GM19099 (cell line): Measurements from ENCODE around the gene ZAP70.

ENCODE experiments used
- POLR2A ChIP-seq: IDR thresholded peaks from 3 replicates; pipeline ENCODE4 v1.6.1; 2011; ENCODE audit warnings: low read depth; ENCODE audit not compliant: insufficient read length; ENCODE audit errors: extremely low read depth

ZAP70 gene

DNA sequence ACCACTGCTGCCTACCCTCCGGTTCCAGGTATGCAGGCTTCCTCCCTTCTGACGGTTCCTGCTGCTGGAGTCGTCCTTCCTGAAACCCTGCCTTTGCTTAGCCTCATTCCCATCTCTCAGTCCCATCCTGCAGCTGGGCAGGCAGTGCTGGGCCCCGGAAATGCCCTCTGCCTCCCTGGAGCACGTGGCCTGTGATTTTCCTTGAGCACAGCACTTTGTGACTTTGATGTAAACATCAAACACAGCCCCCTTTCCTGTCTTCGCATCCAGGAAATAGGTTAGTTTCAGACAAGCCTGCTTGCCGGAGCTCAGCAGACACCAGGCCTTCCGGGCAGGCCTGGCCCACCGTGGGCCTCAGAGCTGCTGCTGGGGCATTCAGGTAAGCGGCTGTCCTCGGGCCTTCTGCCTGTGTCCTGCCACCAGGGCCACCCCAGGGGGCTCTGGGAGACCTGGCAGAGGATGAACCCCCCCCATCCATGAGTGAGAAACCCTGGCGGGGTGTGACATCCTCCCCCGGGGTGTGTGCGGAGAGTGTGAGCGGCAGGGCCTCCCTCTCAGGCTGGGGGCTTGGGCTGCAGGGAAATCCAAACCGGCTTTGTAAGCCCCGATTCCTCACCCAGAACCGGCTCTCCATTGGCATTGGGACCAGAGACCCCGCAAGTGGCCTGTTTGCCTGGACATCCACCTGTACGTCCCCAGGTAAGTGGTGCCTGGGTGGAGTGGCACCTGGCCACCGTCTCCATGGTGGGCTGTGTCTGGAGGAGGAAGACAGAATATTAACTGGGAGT, at the start of gene ZAP70:
Gene ZAP70, plus strand, starts transcription at position 281 of the 788 bp plus-strand sequence. CDS start 10,461 bp downstream, outside the sequence.
- no peak for TF ChIP-seq POLR2A

DNA sequence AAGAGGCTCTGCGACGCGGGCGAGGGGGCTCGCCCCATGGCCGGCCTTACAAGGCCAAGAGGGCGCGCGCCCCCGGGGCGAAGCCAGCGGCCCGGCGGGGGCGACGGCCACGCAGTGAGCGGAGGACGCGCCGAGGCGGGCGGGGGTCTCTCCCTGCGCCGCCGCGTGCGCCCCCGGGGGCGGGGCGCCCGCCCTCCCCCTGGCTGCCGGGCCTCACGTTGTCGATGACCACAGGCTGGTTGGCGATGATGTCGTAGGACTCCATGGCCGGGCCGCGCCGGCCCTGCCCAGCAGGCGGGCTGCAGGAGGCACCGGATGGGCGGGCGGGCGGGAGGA, 49.8 kb upstream of the ZAP70 start:
- TF ChIP-seq POLR2A: peak; percentile 9

DNA sequence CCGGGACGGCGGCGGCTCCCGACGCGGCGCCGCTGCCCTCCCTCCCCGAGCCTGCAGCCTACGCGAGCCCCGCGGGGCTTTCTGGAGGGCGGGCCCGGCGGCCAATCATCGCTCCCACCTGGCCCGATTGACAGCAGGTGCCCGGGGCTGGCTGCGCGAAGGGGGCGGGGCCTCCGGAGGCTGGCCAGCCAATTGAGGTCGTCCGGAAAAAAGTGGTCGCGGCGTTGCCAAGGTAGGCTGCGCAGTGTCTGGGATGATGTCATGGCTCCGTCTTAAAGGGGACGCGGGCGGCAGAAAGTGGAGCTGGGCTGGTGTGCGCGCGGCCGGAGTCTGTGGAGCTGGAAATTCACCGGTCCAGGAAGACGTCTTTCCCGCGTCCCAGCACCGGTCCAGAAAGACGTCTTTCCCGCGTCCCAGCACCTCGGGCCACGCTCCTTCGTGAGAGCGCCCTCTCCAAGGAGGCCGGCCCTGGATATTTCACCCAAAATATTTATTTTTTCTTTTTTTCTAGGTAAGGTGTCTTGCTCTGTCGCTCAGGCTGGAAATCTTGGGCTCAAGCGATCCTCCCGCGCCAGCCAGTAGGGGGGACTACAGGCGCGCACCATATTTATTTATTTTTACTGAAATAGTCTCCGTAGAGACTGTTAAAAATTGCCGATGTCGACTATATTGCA, 49.3 kb upstream of the ZAP70 start, which contains the start of gene ACTR1B:
Gene ACTR1B, minus strand, starts transcription at position 83 of the 674 bp plus-strand sequence. CDS start 154 bp downstream, outside the sequence.
- peak; percentile 75 for TF ChIP-seq POLR2A

DNA sequence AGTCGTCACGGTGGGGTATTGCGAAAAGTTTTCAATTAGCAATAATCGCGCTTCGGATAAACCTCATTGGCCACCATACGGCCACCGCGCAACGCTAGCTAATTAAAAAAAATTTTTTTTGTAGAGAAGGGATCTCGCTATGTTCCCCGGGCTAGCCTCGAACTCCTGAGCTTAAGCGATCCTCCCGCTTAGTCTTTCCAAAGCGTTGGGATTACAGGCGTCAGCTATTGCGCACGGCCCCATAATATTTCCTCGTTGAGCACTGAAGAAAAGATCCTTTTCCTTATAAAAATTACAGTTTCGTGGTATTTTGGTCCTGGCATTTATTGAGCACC, 48.8 kb upstream of the ZAP70 start:
- TF ChIP-seq POLR2A: no peak

DNA sequence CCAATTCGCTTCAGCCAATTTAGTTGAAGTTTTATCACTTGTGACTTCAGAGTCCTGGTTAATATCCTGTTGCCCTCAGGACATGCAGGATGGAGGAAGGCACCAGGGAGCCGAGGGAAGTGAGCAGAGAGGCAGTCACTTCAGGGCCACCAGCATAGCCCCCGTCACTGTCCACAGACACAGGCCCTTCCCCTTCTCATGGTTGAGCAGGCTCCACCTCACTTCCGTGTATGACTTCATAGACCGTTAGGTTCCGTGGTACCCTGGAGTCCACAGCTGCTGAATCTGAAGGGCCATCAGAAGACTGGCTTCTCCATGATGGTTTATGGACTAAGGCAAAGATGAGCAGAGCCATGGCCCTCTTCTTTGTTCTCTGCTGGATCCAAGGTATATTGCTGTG, 43.9 kb upstream of the ZAP70 start, which contains the start of gene C2orf92:
Gene C2orf92, plus strand, starts transcription at position 266 of the 400 bp plus-strand sequence. Its CDS starts 76 bp downstream, at position 342.
- no peak for TF ChIP-seq POLR2A

DNA sequence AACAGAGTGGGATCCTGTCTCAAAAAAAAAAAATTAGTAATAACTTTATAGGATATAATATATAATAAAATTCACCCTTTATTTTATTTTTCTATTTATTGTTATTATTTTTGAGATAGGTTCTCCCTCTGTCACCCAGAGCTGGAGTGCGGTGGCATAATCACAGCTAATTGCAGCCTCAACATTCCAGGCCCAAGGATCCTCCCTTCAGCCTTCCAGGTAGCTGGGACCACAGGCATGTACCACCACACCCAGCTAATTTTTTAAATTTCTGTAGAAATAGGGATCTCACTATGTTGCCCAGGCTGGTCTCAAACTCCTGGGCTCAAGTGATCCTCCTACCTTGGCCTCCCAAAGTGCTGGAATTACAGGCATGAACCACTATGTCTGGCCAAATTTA, 42.9 kb upstream of the ZAP70 start:
- TF ChIP-seq POLR2A: no peak

DNA sequence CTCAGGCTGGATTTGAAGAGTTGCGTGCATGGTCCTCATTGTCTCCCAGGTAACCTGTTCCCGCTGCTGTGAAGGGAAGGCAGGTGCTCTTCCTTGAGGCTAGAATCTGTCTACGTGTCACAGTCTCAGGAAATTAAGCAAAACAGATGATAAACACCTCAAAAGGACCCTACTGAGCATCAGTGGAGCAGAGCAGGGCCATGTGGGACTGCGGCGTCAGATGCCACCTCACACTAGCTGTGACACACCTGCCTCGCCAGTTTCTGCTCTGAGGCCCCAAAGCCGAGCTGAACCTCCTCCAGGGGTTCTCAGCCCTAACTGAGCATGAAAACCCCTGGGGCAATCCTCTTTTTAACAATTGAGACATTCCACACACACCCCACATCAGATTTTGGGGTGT, 41.9 kb upstream of the ZAP70 start:
- no peak for TF ChIP-seq POLR2A

DNA sequence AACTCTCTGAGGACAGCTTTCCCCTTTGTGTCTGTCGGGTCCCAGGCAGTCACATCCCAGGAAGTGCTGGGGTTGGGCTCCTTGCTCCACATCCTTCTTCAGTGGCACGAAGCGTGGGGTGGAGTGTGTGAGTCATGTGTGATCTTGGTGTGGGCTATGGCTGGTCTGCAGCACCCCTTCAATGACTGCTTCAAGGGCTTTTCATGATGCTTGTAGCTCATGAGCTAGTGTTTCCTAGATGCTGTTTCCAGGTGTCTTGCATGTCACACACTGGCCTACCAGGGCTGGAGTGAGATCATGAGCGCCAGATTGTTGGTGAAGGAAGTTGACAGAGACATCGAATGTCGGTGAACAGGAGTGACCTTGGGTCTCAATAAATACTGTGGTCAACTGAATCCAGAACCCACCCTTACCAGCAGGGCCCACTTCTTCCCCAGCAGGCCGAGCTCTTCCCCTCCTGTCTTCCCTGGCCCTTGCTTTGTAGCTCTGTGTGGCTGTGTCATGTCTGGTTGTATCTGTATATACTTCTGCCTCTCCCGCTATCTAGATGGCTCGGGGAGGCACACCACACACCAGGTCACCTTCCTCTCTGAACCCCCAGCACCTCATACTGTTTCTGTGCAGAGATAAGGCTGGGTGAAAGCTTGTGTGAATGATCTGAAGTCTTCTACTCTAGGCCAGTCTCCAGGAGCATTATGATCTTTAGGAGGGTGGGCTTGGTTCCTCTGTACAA, 40.0 kb upstream of the ZAP70 start:
- no peak for TF ChIP-seq POLR2A

DNA sequence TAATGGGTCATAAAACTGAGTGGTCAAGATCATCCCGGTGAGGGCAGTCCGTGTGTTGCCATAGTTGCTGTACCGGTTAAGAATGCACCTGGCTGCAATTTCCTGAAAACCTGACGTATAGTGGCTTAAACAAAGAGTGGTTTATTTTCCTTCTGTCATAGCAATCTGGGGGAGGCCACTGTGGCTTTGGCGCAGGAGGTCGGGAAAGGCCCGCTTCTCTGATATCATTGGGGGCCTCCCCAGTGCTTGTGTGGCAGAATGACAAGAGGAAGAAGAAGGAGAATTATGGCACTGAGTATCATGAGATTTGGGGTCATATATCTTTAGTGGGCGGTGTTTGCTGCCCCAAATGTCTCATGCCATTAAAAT, 39.5 kb upstream of the ZAP70 start:
- no peak for TF ChIP-seq POLR2A

DNA sequence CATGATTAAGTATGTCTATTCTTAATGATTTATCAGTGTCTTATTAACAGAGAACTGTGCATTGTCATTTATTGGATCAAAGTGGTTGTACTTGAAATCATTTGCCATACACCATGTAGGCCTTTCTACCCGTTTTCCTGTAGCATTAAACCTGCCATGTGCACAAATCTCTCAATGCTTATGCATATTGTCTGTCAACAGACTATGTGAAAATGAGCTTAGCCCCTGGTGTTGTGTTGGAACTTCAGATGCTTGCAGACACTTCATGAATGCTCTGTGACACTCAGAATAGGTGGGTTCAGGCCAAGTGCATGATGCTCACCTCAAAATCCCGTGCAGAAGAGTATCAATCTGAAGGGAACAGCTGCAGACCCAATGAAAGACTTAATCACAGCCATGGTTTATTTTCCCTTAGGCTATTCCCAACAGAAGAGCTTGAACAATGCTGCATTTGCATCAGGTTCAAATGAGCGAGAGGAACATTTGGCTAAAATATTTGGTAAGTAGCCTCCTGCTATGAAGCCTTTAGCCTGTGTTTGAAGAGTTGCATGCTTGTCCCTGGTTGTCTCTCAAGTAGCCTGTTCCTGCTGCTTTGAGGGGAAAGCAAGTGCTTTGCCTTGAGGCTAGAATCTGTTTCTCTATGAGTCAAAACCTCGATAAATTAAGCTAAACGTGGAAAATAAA, 37.8 kb upstream of the ZAP70 start:
- TF ChIP-seq POLR2A: no peak

DNA sequence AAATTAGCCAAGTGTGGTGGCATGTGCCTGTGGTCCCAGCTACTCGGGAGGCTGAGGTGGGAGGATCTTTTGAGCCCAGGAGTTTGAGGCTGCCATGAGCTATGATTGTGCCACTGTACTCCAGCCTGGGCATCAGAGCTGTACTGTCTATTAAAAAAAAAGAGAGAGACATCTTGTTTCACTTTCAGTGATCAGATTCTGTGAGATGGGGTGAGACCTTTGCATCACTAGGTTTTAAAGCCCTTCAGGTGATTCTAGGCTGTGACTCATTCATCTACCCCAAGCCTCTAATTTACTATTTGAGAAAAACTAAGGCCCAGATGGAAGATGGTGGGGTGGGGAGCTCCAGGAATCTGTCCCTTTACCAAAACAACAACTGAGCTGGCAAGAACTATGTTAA, 36.8 kb upstream of the ZAP70 start:
- no peak for TF ChIP-seq POLR2A

DNA sequence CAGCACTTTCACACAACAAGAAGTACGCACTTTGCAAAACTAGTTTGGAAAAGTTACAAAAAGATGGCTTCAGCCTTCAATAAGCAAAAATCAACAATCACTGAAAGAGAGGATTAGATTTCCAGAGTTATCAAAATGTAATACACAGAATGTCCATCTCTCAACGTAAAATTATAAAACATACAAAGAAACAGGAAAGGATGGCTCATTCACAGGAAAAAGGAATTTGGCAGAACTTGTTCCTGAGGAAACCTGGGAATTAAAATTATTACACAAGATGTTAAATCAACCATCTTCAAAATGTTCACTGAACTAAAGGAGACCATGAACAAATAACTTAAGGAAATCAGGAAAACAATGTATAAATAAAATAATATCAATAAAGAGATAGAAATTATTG, 35.9 kb upstream of the ZAP70 start:
- TF ChIP-seq POLR2A: no peak

DNA sequence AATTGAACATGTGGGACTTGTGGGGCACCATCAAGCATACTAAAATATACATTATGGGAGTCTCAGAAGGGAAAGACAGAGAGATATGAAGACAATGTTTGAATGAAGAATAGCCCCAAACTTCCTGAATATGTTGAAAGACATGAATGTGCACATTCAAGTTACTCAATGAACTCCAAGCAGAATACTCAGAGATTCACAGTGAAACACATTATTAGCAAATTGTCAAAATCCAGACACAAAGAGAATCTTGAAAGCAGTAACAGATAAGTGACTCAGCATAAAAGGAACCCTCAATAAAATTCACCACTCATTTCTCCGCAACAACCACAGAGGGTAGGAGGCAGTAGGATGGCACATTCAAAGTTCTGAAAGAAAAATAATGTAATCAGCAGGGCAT, 35.1 kb upstream of the ZAP70 start:
- TF ChIP-seq POLR2A: no peak

DNA sequence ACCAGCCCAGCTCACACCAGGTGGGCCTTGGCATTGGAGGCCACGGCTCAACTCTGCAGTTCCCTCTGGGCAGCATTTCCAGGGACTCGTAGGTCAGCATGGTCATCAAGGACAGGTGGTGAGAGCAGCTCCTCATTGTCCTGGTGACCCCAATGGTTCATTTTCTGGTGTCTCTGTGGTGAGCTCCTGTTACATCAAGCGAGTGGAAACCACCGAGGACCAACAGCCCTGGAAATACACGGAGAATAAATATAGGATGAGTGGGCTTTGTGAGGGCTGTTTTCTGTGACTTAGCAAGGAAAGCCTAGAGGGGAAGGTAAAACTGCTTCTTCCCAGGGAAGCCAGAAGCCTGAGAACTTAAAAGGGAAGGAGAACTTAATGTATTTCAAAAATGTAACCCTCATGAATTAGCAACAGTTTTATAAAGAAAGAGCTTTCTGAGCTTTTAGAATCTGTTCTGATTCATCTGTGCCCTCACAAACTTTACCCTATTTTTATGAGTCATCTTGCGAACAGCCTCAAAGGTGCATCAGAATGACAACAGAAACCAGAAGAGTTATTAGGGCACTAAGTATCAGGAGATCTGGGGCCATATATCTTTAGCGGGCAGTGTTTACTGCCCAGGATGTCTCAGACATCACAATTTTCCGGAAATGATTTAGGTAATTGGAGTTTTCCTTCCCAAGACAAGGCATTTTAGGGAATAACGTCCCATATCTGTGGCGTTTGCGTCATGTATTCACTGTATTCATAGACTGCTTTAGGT, 25.1 kb upstream of the ZAP70 start:
- no peak for TF ChIP-seq POLR2A
